ENCODE data around the gene NUP50. TPM values are rescaled to one million over a fixed set of nuclear protein-coding genes. Genes with fewer than 3 reads are reported as not detected.

NUP50 gene
- total RNA-seq, 1 experiment from 2014 or later, result 128 TPM

- Mint-ChIP-seq H3K4me3 (ENCODE audit: unreplicated experiment) (no peak overlapping the region), H3K4me1 (ENCODE audit: low read depth, unreplicated experiment) (peaks cover 4% of the 10 kb centered on the region), H3K9me3 (ENCODE audit: unreplicated experiment) (no peaks in the 10 kb centered on the region), H3K27me3 (ENCODE audit: insufficient read depth, unreplicated experiment) (no peaks in the 10 kb centered on the region), H3K27ac (ENCODE audit: unreplicated experiment) (no peak overlapping the region), H3K36me3 (ENCODE audit: insufficient read depth, unreplicated experiment) (no peaks in the 10 kb centered on the region)
- H3K4me1 ChIP-seq, result no peaks in the 10 kb centered on the region
- H3K9me3 ChIP-seq, result no peaks in the 10 kb centered on the region
- CTCF ChIA-PET, result no interaction called here
- intact Hi-C loops (cut with micrococcal nuclease; ENCODE audit: unreplicated experiment), result no loop called here
- H3K4me3 ChIP-seq (ENCODE audit: low read depth, low read length), result no peak overlapping the region
- POLR2A ChIA-PET, result interaction anchor here (0.7 kb wide), 1 partner anchor 50 kb away, joined by 5 read pairs; no protein-coding TSS in a partner anchor
- no peaks in the 10 kb centered on the region for H3K36me3 ChIP-seq (ENCODE audit: control insufficient read depth, insufficient read depth, low read length)
- BruUV-seq (replicated peaks), result no TSS peak
- H3K27me3 ChIP-seq (replicated peaks; ENCODE audit: control insufficient read depth, insufficient read depth, low read length), result no peaks in the 10 kb centered on the region
- DNase-seq, result no peak
- TF ChIP-seq CTCF (IDR thresholded peaks at IDR 0.05; ENCODE audit: insufficient read depth in 1 of 2, low read depth in 1 of 2, low read length in 1 of 2, severe bottlenecking in 1 of 2, unreplicated experiment in 1 of 2), result no peak
These were observed 67.6 kb downstream of the NUP50 start for GRCh38 chr22:45231293-45231692.

GRCh38 chr22:45233386-45233785 is 69.7 kb downstream of the NUP50 start:
- no peak overlapping the region for H3K4me3 ChIP-seq (ENCODE audit: low read depth, low read length)
- H3K4me1 ChIP-seq, result no peaks in the 10 kb centered on the region
- no peak overlapping the region for H3K4me3 Mint-ChIP-seq (ENCODE audit: unreplicated experiment)
- H3K4me1 Mint-ChIP-seq (ENCODE audit: low read depth, unreplicated experiment), result no peaks in the 10 kb centered on the region
- H3K9me3 Mint-ChIP-seq (ENCODE audit: unreplicated experiment), result no peaks in the 10 kb centered on the region
- H3K27ac Mint-ChIP-seq (ENCODE audit: unreplicated experiment), result no peak overlapping the region
- POLR2A ChIA-PET, result no interaction called here
- no peaks in the 10 kb centered on the region for H3K36me3 ChIP-seq (ENCODE audit: control insufficient read depth, insufficient read depth, low read length)
- TF ChIP-seq CTCF (IDR thresholded peaks at IDR 0.05; ENCODE audit: insufficient read depth in 1 of 2, low read depth in 1 of 2, low read length in 1 of 2, severe bottlenecking in 1 of 2, unreplicated experiment in 1 of 2), result no peak
- H3K27me3 ChIP-seq (replicated peaks; ENCODE audit: control insufficient read depth, insufficient read depth, low read length), result no peaks in the 10 kb centered on the region
- H3K9me3 ChIP-seq, result no peaks in the 10 kb centered on the region
- no peak for DNase-seq
- H3K36me3 Mint-ChIP-seq (ENCODE audit: insufficient read depth, unreplicated experiment), result no peaks in the 10 kb centered on the region
- intact Hi-C loops (cut with micrococcal nuclease; ENCODE audit: unreplicated experiment), result no loop called here
- BruUV-seq (replicated peaks), result no TSS peak
- H3K27me3 Mint-ChIP-seq (ENCODE audit: insufficient read depth, unreplicated experiment), result no peaks in the 10 kb centered on the region
- CTCF ChIA-PET, result no interaction called here

GRCh38 chr22:45233827-45234226 is 70.1 kb downstream of the NUP50 start:
- Histone ChIP-seq H3K9me3 (no peaks in the 10 kb centered on the region), H3K36me3 (ENCODE audit: control insufficient read depth, insufficient read depth, low read length) (no peaks in the 10 kb centered on the region), H3K27me3 (replicated peaks; ENCODE audit: control insufficient read depth, insufficient read depth, low read length) (no peaks in the 10 kb centered on the region), H3K4me1 (no peaks in the 10 kb centered on the region), H3K4me3 (ENCODE audit: low read depth, low read length) (no peak overlapping the region)
- POLR2A ChIA-PET, result no interaction called here
- no peak overlapping the region for H3K4me3 Mint-ChIP-seq (ENCODE audit: unreplicated experiment)
- no peaks in the 10 kb centered on the region for H3K9me3 Mint-ChIP-seq (ENCODE audit: unreplicated experiment)
- no peak for DNase-seq
- H3K4me1 Mint-ChIP-seq (ENCODE audit: low read depth, unreplicated experiment), result no peaks in the 10 kb centered on the region
- TF ChIP-seq CTCF (IDR thresholded peaks at IDR 0.05; ENCODE audit: insufficient read depth in 1 of 2, low read depth in 1 of 2, low read length in 1 of 2, severe bottlenecking in 1 of 2, unreplicated experiment in 1 of 2), result no peak
- no TSS peak for BruUV-seq (replicated peaks)
- no peaks in the 10 kb centered on the region for H3K27me3 Mint-ChIP-seq (ENCODE audit: insufficient read depth, unreplicated experiment)
- no peak overlapping the region for H3K27ac Mint-ChIP-seq (ENCODE audit: unreplicated experiment)
- intact Hi-C loops (cut with micrococcal nuclease; ENCODE audit: unreplicated experiment), result no loop called here
- CTCF ChIA-PET, result no interaction called here
- no peaks in the 10 kb centered on the region for H3K36me3 Mint-ChIP-seq (ENCODE audit: insufficient read depth, unreplicated experiment)

All from Caco-2 (cell line).